Smooth muscle cell (in vitro differentiated cells): Measurements from ENCODE around the gene MID2. TPM values are rescaled to one million over a fixed set of nuclear protein-coding genes. Genes with fewer than 3 reads are reported as not detected.
"Not testable (repeated sequence)": the region's sequence is repeated elsewhere in the genome, so short reads cannot be mapped to it uniquely, and the experiment has no call there.

Experiments
- DNase-seq: peaks from one replicate; lab custom pipeline; 2025; ENCODE audit not compliant: unreplicated experiment; lab: John Stamatoyannopoulos, UW
- H2AFZ ChIP-seq: fragments of 200-600 bp; sonication (generic); 2 replicates; pipeline ENCODE4 v1.6.0; 2016; ENCODE audit warnings: antibody characterized with exemption, low read depth, mild to moderate bottlenecking
- H3F3A ChIP-seq: fragments of 200-600 bp; sonication (generic); 2 replicates; pipeline ENCODE4 v1.6.0; 2017; ENCODE audit warnings: antibody characterized with exemption, low read depth
- H3K27ac ChIP-seq: fragments of 200-600 bp; sonication (generic); 2 replicates; pipeline ENCODE4 v1.5.1; 2016; ENCODE audit warnings: low read depth, mild to moderate bottlenecking
- H3K27me3 ChIP-seq: fragments of 200-600 bp; sonication (generic); 2 replicates; pipeline ENCODE4 v1.6.1; 2016; ENCODE audit warnings: low read depth, mild to moderate bottlenecking
- H3K36me3 ChIP-seq: fragments of 200-600 bp; sonication (generic); 2 replicates; pipeline ENCODE4 v1.5.1; 2016; ENCODE audit warnings: low read depth
- H3K4me1 ChIP-seq: fragments of 200-600 bp; sonication (generic); 2 replicates; pipeline ENCODE4 v1.5.1; 2016; ENCODE audit warnings: low read depth
- H3K4me2 ChIP-seq: fragments of 200-600 bp; sonication (generic); 2 replicates; pipeline ENCODE4 v1.6.0; 2016; ENCODE audit warnings: mild to moderate bottlenecking
- H3K4me3 ChIP-seq: fragments of 200-600 bp; sonication (generic); 2 replicates; pipeline ENCODE4 v1.5.1; 2016; ENCODE audit warnings: mild to moderate bottlenecking
- H3K79me2 ChIP-seq: fragments of 200-600 bp; sonication (generic); 2 replicates; pipeline ENCODE4 v1.6.0; 2016; ENCODE audit warnings: low read depth, mild to moderate bottlenecking
- H3K9ac ChIP-seq: fragments of 200-600 bp; sonication (generic); 2 replicates; pipeline ENCODE4 v1.6.0; 2016; ENCODE audit warnings: low read depth
- H3K9me3 ChIP-seq: fragments of 200-600 bp; sonication (generic); replicated peaks from 2 replicates; pipeline ENCODE4 v1.5.1; 2016; ENCODE audit warnings: low read depth
- H4K20me1 ChIP-seq: fragments of 200-600 bp; sonication (generic); 2 replicates; pipeline ENCODE4 v1.6.0; 2016; ENCODE audit warnings: low read depth
- CTCF ChIP-seq: fragments of 200-600 bp; sonication (generic); IDR thresholded peaks from 2 replicates; pipeline ENCODE4 v1.5.1; 2017; ENCODE audit warnings: borderline replicate concordance, mild to moderate bottlenecking, antibody characterized with exemption; ENCODE audit not compliant: insufficient read depth, poor library complexity, severe bottlenecking
- WGBS: methylation state at CpG from one replicate; pipeline ENCODE4 v1.1.7; 2016; ENCODE audit warnings: low lambda C conversion rate; 5-methylcytosine and 5-hydroxymethylcytosine counted together
- polyA plus RNA-seq: library from polyadenylated mRNA; unstranded; fragments of >200 nt; fragmentation: Nextera tagmentation; extraction: Ambion mirVana; gene quantifications from 2 replicates; pipeline ENCODE4 v1.2.1, GENCODE V29; 2016
- total RNA-seq: library from RNA; depleted of rRNA; stranded (reverse); fragments of >200 nt; gene quantifications from 2 replicates; pipeline ENCODE4 v1.2.3, GENCODE V29; 2014

The MID2 gene
- total and polyA plus RNA-seq, 2 experiments from 2014 or later, result 6.7 to 16.6 TPM

GRCh38 chrX:107849747-107850421 is 24.2 kb downstream of the MID2 start:
- TF ChIP-seq CTCF, result no peak
- no peaks in the 10 kb centered on the region for H3K9me3 ChIP-seq
- H3K9ac ChIP-seq, result no peak overlapping the region
- no peaks in the 10 kb centered on the region for H3K27me3 ChIP-seq
- DNase-seq, result no peak
- H3F3A ChIP-seq, result no peaks in the 10 kb centered on the region
- H3K4me3 ChIP-seq, result no peak overlapping the region
- no peaks in the 10 kb centered on the region for H3K79me2 ChIP-seq
- no peaks in the 10 kb centered on the region for H4K20me1 ChIP-seq
- WGBS, result 61% methylated on average over 5 of the region's 5 CpGs
- H3K4me1 ChIP-seq, result no peaks in the 10 kb centered on the region
- H3K4me2 ChIP-seq, result no peak overlapping the region
- H3K27ac ChIP-seq, result no peak overlapping the region
- H2AFZ ChIP-seq, result no peak overlapping the region
- no peaks in the 10 kb centered on the region for H3K36me3 ChIP-seq

- Histone ChIP-seq H4K20me1 (no peaks in the 10 kb centered on the region), H3K4me1 (no peaks in the 10 kb centered on the region), H3K36me3 (no peaks in the 10 kb centered on the region), H3K27ac (no peak overlapping the region), H2AFZ (no peak overlapping the region), H3K4me2 (no peak overlapping the region), H3F3A (no peaks in the 10 kb centered on the region), H3K9ac (no peak overlapping the region), H3K79me2 (no peaks in the 10 kb centered on the region), H3K9me3 (no peaks in the 10 kb centered on the region), H3K27me3 (no peaks in the 10 kb centered on the region), H3K4me3 (no peak overlapping the region)
- WGBS, result 85% methylated on average over 2 of the region's 2 CpGs
- no peak for TF ChIP-seq CTCF
- DNase-seq, result no peak
Observed at GRCh38 chrX:107850422-107850765, 24.7 kb downstream of the MID2 start.

- no peak for DNase-seq
- Histone ChIP-seq H3K79me2 (no peaks in the 10 kb centered on the region), H3F3A (no peaks in the 10 kb centered on the region), H4K20me1 (no peaks in the 10 kb centered on the region), H3K36me3 (no peaks in the 10 kb centered on the region), H3K4me1 (no peaks in the 10 kb centered on the region), H3K4me3 (no peak overlapping the region), H3K4me2 (no peak overlapping the region), H3K9ac (no peak overlapping the region), H3K27ac (no peak overlapping the region), H2AFZ (no peak overlapping the region), H3K27me3 (no peaks in the 10 kb centered on the region), H3K9me3 (no peaks in the 10 kb centered on the region)
- TF ChIP-seq CTCF, result no peak
- WGBS, result 62% methylated on average over 2 of the region's 2 CpGs
Observed at GRCh38 chrX:107851215-107851614, 25.5 kb downstream of the MID2 start.

GRCh38 chrX:107851665-107852064 is 26.0 kb downstream of the MID2 start:
- not testable (repeated sequence) for H3K4me2 ChIP-seq, DNase-seq, H3K27ac ChIP-seq

More at GRCh38 chrX:107851665-107852064, 26.0 kb downstream of the MID2 start:
- not testable (repeated sequence) for H2AFZ ChIP-seq, H3K4me3 ChIP-seq, H3K36me3 ChIP-seq, H3K4me1 ChIP-seq, H3K9me3 ChIP-seq, H3F3A ChIP-seq, H3K79me2 ChIP-seq, H4K20me1 ChIP-seq, H3K9ac ChIP-seq, H3K27me3 ChIP-seq
- WGBS, result 92% methylated on average over 7 of the region's 7 CpGs
